ENCODE data around the gene OR2H2.

Gene OR2H2

GRCh38 chr6:29603930-29604329 is 19.0 kb downstream of the OR2H2 start (continued):
- TF ChIP-seq SNAI2 (CRISPR knock-in tag; IDR thresholded peaks at IDR 0.05) (no peak), ZFP3 (CRISPR knock-in tag; IDR thresholded peaks at IDR 0.05) (no peak)

GRCh38 chr6:29608131-29608530 is 23.2 kb downstream of the OR2H2 start:
- TF ChIP-seq CSDC2 (CRISPR knock-in tag; IDR thresholded peaks at IDR 0.05), result no peak
- TF ChIP-seq ZFP30 (CRISPR knock-in tag; IDR thresholded peaks at IDR 0.05), result no peak
- no peak for TF ChIP-seq POU6F1 (CRISPR knock-in tag; IDR thresholded peaks at IDR 0.05; ENCODE audit: borderline replicate concordance, low read depth)
- TF ChIP-seq TOX (CRISPR knock-in tag; IDR thresholded peaks at IDR 0.05; ENCODE audit: borderline replicate concordance), result no peak
- TF ChIP-seq PATZ1 (CRISPR knock-in tag; IDR thresholded peaks at IDR 0.05; ENCODE audit: borderline replicate concordance), result no peak
- TF ChIP-seq PPARA (CRISPR knock-in tag; IDR thresholded peaks at IDR 0.05; ENCODE audit: borderline replicate concordance), result no peak
- TF ChIP-seq ZFP3 (CRISPR knock-in tag; IDR thresholded peaks at IDR 0.05), result no peak
- TF ChIP-seq OSR1 (CRISPR knock-in tag; IDR thresholded peaks at IDR 0.05), result no peak
- TF ChIP-seq GLIS3 (CRISPR knock-in tag; IDR thresholded peaks at IDR 0.05), result no peak
- no peak for TF ChIP-seq ARNTL (CRISPR knock-in tag; IDR thresholded peaks at IDR 0.05; ENCODE audit: borderline replicate concordance, low read depth)
- no peak for TF ChIP-seq ESRRG (CRISPR knock-in tag; IDR thresholded peaks at IDR 0.05)
- no peak for TF ChIP-seq ZNF8 (CRISPR knock-in tag; IDR thresholded peaks at IDR 0.05)
- TF ChIP-seq ZNF565 (CRISPR knock-in tag; conservative IDR thresholded peaks at IDR 0.05; ENCODE audit: low read depth), result no peak
- TF ChIP-seq ISL1 (CRISPR knock-in tag; IDR thresholded peaks at IDR 0.05), result no peak
- no peak for TF ChIP-seq BACH2 (CRISPR knock-in tag; IDR thresholded peaks at IDR 0.05; ENCODE audit: borderline replicate concordance)
- no peak for TF ChIP-seq TCF4 (CRISPR knock-in tag; IDR thresholded peaks at IDR 0.05; ENCODE audit: borderline replicate concordance)
- TF ChIP-seq RARB (CRISPR knock-in tag; IDR thresholded peaks at IDR 0.05), result no peak
- TF ChIP-seq ZNF70 (CRISPR knock-in tag; IDR thresholded peaks at IDR 0.05), result no peak
- TF ChIP-seq SNAI2 (CRISPR knock-in tag; IDR thresholded peaks at IDR 0.05), result no peak
- no peak for ATAC-seq

GRCh38 chr6:29610540-29610939 is 25.6 kb downstream of the OR2H2 start:
- no peak for ATAC-seq
- no peak for TF ChIP-seq ZFP30 (CRISPR knock-in tag; IDR thresholded peaks at IDR 0.05)
- TF ChIP-seq ZC3H10 (CRISPR knock-in tag; IDR thresholded peaks at IDR 0.05), result no peak
- TF ChIP-seq CSDC2 (CRISPR knock-in tag; IDR thresholded peaks at IDR 0.05), result no peak
- TF ChIP-seq CSRNP3 (CRISPR knock-in tag; IDR thresholded peaks at IDR 0.05), result no peak
- TF ChIP-seq ZFP3 (CRISPR knock-in tag; IDR thresholded peaks at IDR 0.05), result no peak
- no peak for TF ChIP-seq GLIS3 (CRISPR knock-in tag; IDR thresholded peaks at IDR 0.05)
- no peak for TF ChIP-seq ESRRG (CRISPR knock-in tag; IDR thresholded peaks at IDR 0.05)
- TF ChIP-seq TCF4 (CRISPR knock-in tag; IDR thresholded peaks at IDR 0.05; ENCODE audit: borderline replicate concordance), result no peak
- TF ChIP-seq PPARA (CRISPR knock-in tag; IDR thresholded peaks at IDR 0.05; ENCODE audit: borderline replicate concordance), result no peak

GRCh38 chr6:29611426-29611825 is 26.5 kb downstream of the OR2H2 start:
- TF ChIP-seq ZNF70 (CRISPR knock-in tag; IDR thresholded peaks at IDR 0.05), result no peak
- no peak for TF ChIP-seq RARB (CRISPR knock-in tag; IDR thresholded peaks at IDR 0.05)
- TF ChIP-seq ARNTL (CRISPR knock-in tag; IDR thresholded peaks at IDR 0.05; ENCODE audit: borderline replicate concordance, low read depth), result no peak
- no peak for ATAC-seq

- ATAC-seq, result peak; percentile 40; the same call in 1 of the 3 replicates
- TF ChIP-seq OSR1 (CRISPR knock-in tag; IDR thresholded peaks at IDR 0.05) (no peak), ESRRG (CRISPR knock-in tag; IDR thresholded peaks at IDR 0.05) (no peak), TSHZ2 (CRISPR knock-in tag; IDR thresholded peaks at IDR 0.05) (no peak)
Observed at GRCh38 chr6:29617782-29618554, 33.0 kb downstream of the OR2H2 start.
